ENCODE measurements around the gene EPS8L1.
"Not testable (repeated sequence)": the region's sequence is repeated elsewhere in the genome, so short reads cannot be mapped to it uniquely, and the experiment has no call there.

The EPS8L1 gene

GRCh38 chr19:55097864-55098715 is 22.4 kb downstream of the EPS8L1 start:
- Histone ChIP-seq H2AFZ (ENCODE audit: low read length, unreplicated experiment) (no peak overlapping the region), H3K4me1 (ENCODE audit: control insufficient read depth, insufficient read depth, low read length, unreplicated experiment) (no peaks in the 10 kb centered on the region), H3K4me3 (ENCODE audit: low read depth, low read length) (no peak overlapping the region), H3K79me2 (ENCODE audit: control insufficient read depth, insufficient read depth, low read length, unreplicated experiment) (no peaks in the 10 kb centered on the region), H3K27ac (ENCODE audit: low read depth, low read length) (no peak overlapping the region), H3K27me3 (ENCODE audit: insufficient read depth, low read length) (no peaks in the 10 kb centered on the region), H3K36me3 (ENCODE audit: insufficient read depth, low read length) (0 out of 2 replicates have a peak, but pooled peaks cover 3% of the 10 kb centered on the region)

GRCh38 chr19:55098716-55099556 is 23.3 kb downstream of the EPS8L1 start:
- H3K79me2 ChIP-seq (ENCODE audit: control insufficient read depth, insufficient read depth, low read length, unreplicated experiment): no peaks in the 10 kb centered on the region
- peaks cover 8% of the 10 kb centered on the region; the same call in 1 of the 2 replicates for H3K36me3 ChIP-seq (ENCODE audit: insufficient read depth, low read length)

GRCh38 chr19:55099557-55100506 is 24.2 kb downstream of the EPS8L1 start:
- no peaks in the 10 kb centered on the region for H3K4me1 ChIP-seq (ENCODE audit: control insufficient read depth, insufficient read depth, low read length, unreplicated experiment)
- H3K27me3 ChIP-seq (ENCODE audit: insufficient read depth, low read length): no peaks in the 10 kb centered on the region
- H3K4me3 ChIP-seq (ENCODE audit: low read depth, low read length): no peak overlapping the region
- H3K36me3 ChIP-seq (ENCODE audit: insufficient read depth, low read length): peaks cover 8% of the 10 kb centered on the region; the same call in 1 of the 2 replicates
- H3K27ac ChIP-seq (ENCODE audit: low read depth, low read length): no peak overlapping the region
- H3K79me2 ChIP-seq (ENCODE audit: control insufficient read depth, insufficient read depth, low read length, unreplicated experiment): no peaks in the 10 kb centered on the region
- no peak overlapping the region for H2AFZ ChIP-seq (ENCODE audit: low read length, unreplicated experiment)

More at GRCh38 chr19:55098716-55099556, 23.3 kb downstream of the EPS8L1 start:
- no peak overlapping the region for H2AFZ ChIP-seq (ENCODE audit: low read length, unreplicated experiment)
- no peaks in the 10 kb centered on the region for H3K27me3 ChIP-seq (ENCODE audit: insufficient read depth, low read length)
- H3K27ac ChIP-seq (ENCODE audit: low read depth, low read length): no peak overlapping the region
- no peaks in the 10 kb centered on the region for H3K4me1 ChIP-seq (ENCODE audit: control insufficient read depth, insufficient read depth, low read length, unreplicated experiment)
- no peak overlapping the region for H3K4me3 ChIP-seq (ENCODE audit: low read depth, low read length)

GRCh38 chr19:55101261-55101660 is 25.6 kb downstream of the EPS8L1 start:
- Histone ChIP-seq H3K27ac (ENCODE audit: low read depth, low read length) (no peak overlapping the region), H3K4me3 (ENCODE audit: low read depth, low read length) (no peak overlapping the region), H3K79me2 (ENCODE audit: control insufficient read depth, insufficient read depth, low read length, unreplicated experiment) (peaks cover 5% of the 10 kb centered on the region), H3K36me3 (ENCODE audit: insufficient read depth, low read length) (peaks cover 8% of the 10 kb centered on the region; the same call in 1 of the 2 replicates), H2AFZ (ENCODE audit: low read length, unreplicated experiment) (no peak overlapping the region), H3K4me1 (ENCODE audit: control insufficient read depth, insufficient read depth, low read length, unreplicated experiment) (no peaks in the 10 kb centered on the region), H3K27me3 (ENCODE audit: insufficient read depth, low read length) (no peaks in the 10 kb centered on the region)

- peaks cover 8% of the 10 kb centered on the region; the same call in 1 of the 2 replicates for H3K36me3 ChIP-seq (ENCODE audit: insufficient read depth, low read length)
- H3K27ac ChIP-seq (ENCODE audit: low read depth, low read length): no peak overlapping the region
- no peaks in the 10 kb centered on the region for H3K4me1 ChIP-seq (ENCODE audit: control insufficient read depth, insufficient read depth, low read length, unreplicated experiment)
- H3K4me3 ChIP-seq (ENCODE audit: low read depth, low read length): no peak overlapping the region
- no peak overlapping the region for H2AFZ ChIP-seq (ENCODE audit: low read length, unreplicated experiment)
- peaks cover 10% of the 10 kb centered on the region for H3K79me2 ChIP-seq (ENCODE audit: control insufficient read depth, insufficient read depth, low read length, unreplicated experiment)
- H3K27me3 ChIP-seq (ENCODE audit: insufficient read depth, low read length): no peaks in the 10 kb centered on the region
Observed at GRCh38 chr19:55103190-55103589, 27.5 kb downstream of the EPS8L1 start.

GRCh38 chr19:55105237-55105636 is 29.6 kb downstream of the EPS8L1 start:
- Histone ChIP-seq H3K79me2 (ENCODE audit: control insufficient read depth, insufficient read depth, low read length, unreplicated experiment) (peaks cover 10% of the 10 kb centered on the region), H3K27me3 (ENCODE audit: insufficient read depth, low read length) (no peaks in the 10 kb centered on the region), H2AFZ (ENCODE audit: low read length, unreplicated experiment) (no peak overlapping the region), H3K4me3 (ENCODE audit: low read depth, low read length) (no peak overlapping the region), H3K36me3 (ENCODE audit: insufficient read depth, low read length) (peaks cover 8% of the 10 kb centered on the region; the same call in 1 of the 2 replicates), H3K4me1 (ENCODE audit: control insufficient read depth, insufficient read depth, low read length, unreplicated experiment) (no peaks in the 10 kb centered on the region), H3K27ac (ENCODE audit: low read depth, low read length) (no peak overlapping the region)

GRCh38 chr19:55106591-55106990 is 30.9 kb downstream of the EPS8L1 start:
- Histone ChIP-seq H3K4me1 (ENCODE audit: control insufficient read depth, insufficient read depth, low read length, unreplicated experiment) (no peaks in the 10 kb centered on the region), H2AFZ (ENCODE audit: low read length, unreplicated experiment) (no peak overlapping the region), H3K27me3 (ENCODE audit: insufficient read depth, low read length) (no peaks in the 10 kb centered on the region), H3K4me3 (ENCODE audit: low read depth, low read length) (no peak overlapping the region), H3K79me2 (ENCODE audit: control insufficient read depth, insufficient read depth, low read length, unreplicated experiment) (peaks cover 10% of the 10 kb centered on the region), H3K27ac (ENCODE audit: low read depth, low read length) (no peak overlapping the region), H3K36me3 (ENCODE audit: insufficient read depth, low read length) (peaks cover 8% of the 10 kb centered on the region; the same call in 1 of the 2 replicates)

- not testable (repeated sequence) for H3K4me1 ChIP-seq (ENCODE audit: control insufficient read depth, insufficient read depth, low read length, unreplicated experiment); H3K4me3 ChIP-seq (ENCODE audit: low read depth, low read length); H2AFZ ChIP-seq (ENCODE audit: low read length, unreplicated experiment); H3K27ac ChIP-seq (ENCODE audit: low read depth, low read length); H3K36me3 ChIP-seq (ENCODE audit: insufficient read depth, low read length); H3K27me3 ChIP-seq (ENCODE audit: insufficient read depth, low read length)
- H3K79me2 ChIP-seq (ENCODE audit: control insufficient read depth, insufficient read depth, low read length, unreplicated experiment): peaks cover 12% of the 10 kb centered on the region
Observed at GRCh38 chr19:55107252-55107651, 31.6 kb downstream of the EPS8L1 start.

GRCh38 chr19:55109527-55110291 is 34.0 kb downstream of the EPS8L1 start:
- Histone ChIP-seq H3K4me3 (ENCODE audit: low read depth, low read length) (no peak overlapping the region), H3K36me3 (ENCODE audit: insufficient read depth, low read length) (no peaks in the 10 kb centered on the region), H2AFZ (ENCODE audit: low read length, unreplicated experiment) (no peak overlapping the region), H3K79me2 (ENCODE audit: control insufficient read depth, insufficient read depth, low read length, unreplicated experiment) (peaks cover 37% of the 10 kb centered on the region), H3K27me3 (ENCODE audit: insufficient read depth, low read length) (no peaks in the 10 kb centered on the region), H3K27ac (ENCODE audit: low read depth, low read length) (no peak overlapping the region), H3K4me1 (ENCODE audit: control insufficient read depth, insufficient read depth, low read length, unreplicated experiment) (peaks cover 7% of the 10 kb centered on the region)
